NCI-H2227 treated with DMSO at 0.1 percent for 48 hours (cell line): Measurements from ENCODE around the gene SLC46A2.

Source experiments
- DNase-seq: peaks from one replicate; lab custom pipeline; 2025; lab: John Stamatoyannopoulos, UW

Gene SLC46A2

DNA sequence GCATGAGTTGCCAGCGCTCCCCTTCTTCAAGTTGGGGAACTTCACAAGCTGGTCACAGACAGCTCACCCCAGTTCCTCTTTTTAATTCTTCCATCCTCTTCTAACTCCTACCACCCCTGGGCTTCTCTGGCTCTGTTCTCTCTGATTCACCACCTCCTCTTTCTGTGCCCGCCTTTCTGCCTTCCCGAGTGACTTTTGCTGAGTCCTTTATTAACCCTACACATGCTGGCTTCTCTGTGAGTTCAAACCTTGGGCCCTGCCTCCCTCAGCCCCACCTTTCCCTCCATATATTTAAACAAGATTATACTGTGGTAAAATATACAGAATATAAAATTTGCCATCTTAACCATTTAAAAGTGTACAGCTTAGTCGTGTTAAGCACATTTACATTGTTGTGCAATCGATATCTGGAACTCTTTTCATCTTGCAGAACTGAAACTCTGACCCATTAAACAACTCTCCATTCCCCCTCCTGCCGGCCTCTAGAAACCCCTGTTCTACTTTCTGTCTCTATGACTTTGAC, 32.0 kb downstream of the SLC46A2 start:
- DNase-seq: no peak

DNA sequence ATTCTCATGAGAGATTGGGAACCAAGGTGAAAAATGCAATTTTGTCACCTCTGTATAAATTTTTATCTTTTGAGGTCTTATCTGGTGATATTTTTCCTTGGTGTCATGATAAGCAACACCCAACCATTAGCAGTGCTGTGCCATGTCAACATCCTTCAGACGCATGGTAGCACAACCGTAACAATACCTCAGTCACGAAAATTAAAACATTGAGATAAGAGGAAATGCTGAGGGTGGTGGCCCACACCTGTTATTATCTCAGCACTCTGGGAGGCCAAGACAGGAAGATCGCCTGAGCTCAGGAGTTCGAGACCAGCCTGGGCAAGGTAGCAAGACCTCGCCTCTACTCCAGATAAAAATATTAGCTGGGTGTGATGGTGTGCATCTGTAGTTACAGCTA, 32.7 kb downstream of the SLC46A2 start:
- DNase-seq: no peak

DNA sequence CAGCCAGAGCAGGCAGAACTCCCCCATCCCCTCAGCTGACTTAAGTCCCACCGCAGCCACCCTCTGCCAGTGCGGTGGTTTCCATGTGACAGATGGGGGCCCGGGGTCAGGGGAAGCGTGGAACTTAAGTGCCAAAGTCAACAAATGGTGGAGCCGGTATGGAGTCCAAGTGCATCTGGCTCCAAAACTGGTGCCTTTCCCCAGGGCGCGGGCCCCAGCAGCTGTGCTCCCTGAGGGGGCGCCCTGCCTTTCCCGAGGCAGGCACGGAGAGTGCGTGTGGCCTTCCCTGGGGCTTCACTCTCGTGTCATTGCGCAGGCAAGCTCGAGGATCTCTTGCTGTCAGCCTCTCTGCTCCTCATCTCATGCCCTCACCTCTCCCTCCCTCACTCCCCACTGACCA, 33.8 kb downstream of the SLC46A2 start:
- DNase-seq: no peak

DNA sequence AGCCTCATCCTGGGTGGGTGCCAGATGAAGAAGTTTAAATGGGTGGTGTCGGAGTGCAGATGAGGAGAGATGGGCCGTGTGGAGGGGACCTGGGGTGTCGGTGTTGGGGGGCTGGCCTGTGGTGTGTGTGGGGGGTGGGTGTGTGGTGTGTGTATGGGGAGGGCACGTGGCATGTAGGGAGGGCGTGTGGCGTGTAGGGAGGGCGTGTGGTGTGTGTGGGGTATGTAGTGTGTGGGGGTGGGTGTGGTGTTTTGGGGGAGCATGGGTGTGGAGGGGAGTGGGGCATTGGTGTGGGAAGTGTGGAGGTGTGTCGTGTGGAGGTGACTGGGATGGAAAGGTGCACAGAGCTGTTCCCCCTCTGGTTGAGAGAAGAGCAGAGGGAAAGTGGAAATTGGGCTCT, 34.5 kb downstream of the SLC46A2 start:
- DNase-seq: no peak

DNA sequence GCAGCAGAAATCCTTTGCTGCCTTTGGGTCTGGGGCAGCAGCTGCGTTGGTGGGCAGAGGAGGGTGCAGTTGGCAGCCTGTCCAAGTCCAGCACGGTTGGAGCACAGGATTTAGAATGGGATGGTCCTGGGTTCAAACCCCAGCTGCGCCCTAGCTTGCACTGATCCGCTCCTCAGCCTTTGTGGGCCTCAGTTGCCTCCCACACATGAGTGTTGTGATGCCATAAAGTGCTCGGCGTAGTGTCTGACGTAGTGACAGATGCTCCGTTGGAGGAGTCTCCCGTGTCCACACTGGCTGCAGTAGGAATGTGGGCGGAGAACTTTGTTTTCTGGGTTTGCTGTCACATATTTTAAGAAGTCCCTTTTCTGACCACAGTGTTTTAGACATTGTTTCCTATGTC, 36.0 kb downstream of the SLC46A2 start:
- DNase-seq: no peak

DNA sequence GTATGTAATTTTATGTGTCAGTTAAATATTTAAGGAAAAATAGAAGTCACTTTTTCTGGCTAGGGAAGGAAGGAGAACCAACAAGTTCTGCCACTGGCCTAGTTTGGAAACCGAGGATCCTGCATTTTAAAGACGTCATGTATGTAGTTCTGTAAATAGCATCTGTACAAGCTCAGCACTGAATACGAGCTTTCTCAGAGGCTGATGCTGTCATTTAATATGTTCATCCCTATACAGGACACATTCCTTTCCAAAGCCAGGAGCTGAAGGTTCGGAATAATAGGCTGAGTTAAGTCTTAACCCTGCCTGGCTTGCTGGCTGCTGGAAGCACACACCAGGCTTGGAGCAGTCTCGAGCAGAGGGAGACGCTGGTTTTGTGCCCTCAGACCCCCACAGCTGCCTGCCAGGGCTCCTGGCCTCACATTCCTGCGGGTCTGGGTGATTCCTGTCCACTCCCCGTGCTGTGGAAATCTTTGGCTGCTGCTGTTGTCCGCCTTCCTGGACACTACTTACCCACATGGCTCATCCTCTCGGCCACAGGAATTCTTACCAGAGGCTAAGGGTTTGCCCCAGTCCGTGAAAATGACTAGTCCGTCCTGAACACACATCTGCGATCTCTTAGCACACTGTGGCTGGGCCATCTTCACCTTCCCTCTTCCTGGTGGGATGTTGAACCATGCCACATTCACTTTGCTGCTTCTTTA, 36.6 kb downstream of the SLC46A2 start:
- no peak for DNase-seq

DNA sequence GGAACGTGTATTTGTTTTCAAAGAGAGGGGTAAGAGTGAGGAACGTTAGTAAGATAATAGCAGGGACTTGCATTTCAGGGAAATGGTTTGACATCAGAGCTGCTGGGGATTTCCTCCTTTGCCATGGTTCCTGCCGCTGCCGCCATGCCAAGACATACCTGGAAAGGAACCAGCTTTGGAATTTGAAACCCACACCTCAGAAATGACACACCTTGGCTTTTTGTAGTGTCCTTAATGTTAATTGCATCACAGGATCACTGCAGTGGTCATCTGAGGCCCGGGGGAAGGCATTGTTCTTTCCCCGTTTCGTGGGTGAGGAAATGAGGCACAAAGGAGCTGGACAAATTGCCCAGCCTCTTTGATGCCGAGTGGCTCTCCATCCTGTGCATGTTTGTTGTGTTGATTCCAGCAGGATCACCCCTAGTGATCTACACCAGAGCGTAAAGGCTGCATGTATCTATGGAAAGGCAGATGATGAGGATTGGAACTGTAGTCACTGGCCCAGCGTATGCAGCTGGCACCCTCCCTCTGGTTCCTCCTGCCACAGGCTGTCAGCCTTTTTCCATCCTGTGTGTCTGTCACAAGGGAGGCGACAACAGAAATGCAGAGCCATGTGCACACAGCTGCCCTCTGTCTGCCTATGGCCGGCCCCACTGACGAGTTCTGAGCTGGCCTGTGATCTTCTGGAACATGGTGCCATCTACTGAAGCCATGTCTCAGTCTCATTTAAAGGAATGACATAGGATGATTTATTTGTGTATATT, 37.8 kb downstream of the SLC46A2 start:
- no peak for DNase-seq

DNA sequence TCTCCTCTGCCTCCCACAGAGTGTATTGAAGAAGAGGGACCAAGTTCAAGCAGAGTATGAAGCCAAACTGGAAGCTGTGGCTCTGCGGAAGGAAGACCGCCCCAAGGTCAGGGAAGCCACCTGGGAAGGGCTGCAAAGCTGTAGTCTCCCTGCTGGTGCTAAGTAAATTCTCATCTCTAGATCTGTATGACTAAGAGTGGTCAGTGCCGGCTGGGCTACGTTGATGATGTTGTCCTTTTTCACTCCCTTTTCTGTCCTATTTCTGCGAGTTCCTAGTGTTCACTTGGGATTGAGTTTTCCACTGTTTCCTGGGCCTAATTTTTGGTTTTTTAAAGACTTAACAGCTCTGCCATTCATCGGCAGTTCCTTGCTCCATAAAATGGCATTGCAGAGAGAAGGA, 39.8 kb downstream of the SLC46A2 start:
- no peak for DNase-seq

DNA sequence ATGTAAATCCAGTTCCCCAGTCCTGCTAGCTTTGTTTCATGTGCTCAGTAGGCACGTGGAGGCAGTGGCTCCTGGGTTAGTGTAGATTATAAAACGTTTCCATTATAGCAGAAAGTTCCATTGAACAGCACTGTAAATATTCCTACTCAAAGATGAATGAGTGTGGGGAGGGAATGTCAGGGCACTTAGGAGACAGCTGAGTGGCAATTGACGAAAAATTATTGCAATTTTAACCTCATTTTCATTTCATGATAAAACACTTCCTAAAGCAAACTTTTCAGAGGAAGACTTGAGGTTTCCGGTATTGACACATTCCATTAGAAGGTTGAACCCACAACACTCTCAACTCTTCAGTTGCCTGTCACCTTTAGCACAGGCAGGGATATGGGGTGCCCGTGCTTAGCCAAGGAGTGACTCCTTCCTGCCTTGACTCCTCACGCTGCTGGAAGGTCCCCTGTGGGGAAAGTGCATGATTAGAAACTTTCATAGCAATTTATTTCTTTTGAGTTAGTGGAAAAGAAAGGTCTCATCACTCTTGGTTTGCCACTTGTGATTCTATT, 41.2 kb downstream of the SLC46A2 start:
- no peak for DNase-seq

DNA sequence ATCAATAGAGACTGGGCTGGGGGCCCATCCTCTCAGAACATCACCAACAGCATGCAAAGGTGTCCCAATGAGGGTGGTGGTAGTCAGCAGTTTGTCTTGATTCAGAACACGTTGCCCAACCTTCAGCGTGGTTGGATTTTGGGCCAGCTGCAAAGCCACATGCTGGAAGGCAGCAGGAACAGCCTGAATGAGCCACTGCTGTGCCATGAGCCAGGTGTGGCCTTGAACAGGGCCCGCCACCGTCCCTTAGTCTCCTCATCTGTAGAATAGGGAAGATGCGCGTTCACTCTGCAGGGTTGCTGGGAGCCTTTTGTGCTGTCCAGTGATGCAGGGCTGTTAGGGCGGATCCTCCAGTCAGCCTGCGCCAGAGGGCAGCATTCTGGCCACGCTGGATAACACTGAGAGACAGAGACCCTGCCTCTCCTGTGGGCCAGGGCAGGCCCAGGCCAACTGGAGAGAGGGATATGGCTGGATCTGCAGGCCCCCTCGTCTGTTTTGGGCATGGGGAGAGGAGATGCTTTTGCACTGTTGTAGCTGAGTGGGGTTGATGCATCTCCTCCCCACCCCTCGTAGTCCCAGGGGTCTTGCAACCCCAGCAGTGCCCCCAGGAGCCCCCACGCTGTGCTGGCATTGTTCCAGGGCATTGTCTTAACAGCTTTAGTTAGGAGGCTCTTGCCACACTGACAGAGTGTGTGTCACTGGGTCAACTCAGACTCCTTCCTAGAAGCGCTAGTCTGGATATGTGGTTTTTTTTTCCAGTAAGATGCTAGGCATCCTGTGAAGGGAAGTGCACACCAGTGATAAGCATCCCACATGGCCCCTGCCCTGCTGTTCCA, 42.1 kb downstream of the SLC46A2 start:
- DNase-seq: no peak

DNA sequence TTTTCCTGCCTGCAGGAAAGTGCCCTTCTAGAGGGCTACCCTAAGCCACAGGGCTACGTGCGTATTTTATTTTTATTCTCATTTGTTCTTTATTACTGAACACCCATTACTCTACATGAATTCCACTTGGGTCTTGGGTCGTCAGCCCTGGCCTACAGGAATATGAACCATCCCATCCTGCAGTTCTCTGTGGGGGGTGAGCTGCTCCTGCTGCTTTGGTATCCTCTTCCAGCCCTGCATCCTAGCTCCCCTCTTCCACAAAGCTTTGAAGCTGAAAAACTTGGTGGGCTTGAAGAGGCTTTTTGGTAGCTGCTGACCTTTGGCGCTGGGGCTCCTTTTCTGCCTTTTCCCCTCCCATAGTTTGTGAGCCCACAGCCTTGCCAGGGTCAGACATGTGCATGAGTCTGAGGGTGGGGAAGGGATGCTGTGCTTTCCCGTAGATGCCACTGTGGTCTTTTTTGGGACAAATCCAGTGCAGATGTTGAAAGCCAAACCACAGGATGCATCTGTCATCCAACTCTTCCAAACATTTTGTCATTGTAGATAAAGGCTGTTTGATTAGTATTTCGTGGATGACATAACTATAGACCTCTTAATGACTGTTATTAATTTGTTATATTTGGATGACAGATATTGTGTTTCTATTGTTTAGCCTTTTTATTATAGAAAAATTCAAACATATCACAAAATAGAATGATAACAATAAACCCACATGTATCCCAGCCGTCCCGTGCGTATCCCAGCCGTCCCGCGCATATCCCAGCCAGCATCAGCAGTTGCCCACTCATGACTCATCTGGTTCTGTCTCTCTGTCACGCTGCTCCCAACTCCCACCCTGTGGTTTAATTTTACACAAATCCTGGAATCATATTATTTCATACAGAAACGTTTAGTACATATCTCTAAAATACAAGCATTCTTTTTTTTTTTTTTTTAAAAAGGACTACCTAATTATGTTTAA, 43.9 kb downstream of the SLC46A2 start:
- no peak for DNase-seq

DNA sequence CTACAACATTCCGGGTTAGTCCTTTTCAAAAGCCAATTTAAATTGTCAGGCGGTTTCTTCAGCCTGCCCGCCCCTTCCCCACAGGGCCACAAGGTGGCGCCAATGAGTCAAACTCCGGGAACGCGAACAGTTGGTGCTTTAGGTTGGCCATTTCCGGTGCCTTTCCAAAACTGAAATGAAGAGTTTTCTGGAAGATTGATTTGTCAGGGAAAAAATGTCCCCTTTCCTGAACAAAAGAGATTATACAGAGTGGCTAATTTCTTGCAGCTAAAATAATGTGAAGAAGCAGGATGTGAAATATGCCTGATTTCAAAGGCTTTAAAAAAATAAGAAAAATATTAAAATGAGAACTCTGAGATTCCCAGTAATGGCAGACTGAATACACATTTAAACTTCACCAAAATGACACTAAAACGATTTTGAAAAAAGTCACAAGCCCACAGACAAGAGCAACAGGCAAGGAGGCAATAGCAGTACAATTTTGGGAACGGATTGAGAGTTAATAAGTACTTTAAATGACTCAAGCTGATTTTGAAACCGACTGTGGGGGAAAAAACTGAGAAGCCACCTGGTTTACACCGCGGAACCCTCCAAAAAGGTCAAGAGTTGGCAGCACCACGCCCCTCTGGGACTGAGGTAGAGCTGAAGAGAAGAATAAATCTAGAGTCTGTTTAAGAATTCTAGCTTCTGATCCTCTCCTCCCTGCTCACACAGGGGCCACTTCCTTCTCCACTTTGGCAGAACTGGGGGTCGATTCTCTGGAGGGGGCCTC, 45.7 kb downstream of the SLC46A2 start:
- peak; percentile 11 for DNase-seq

DNA sequence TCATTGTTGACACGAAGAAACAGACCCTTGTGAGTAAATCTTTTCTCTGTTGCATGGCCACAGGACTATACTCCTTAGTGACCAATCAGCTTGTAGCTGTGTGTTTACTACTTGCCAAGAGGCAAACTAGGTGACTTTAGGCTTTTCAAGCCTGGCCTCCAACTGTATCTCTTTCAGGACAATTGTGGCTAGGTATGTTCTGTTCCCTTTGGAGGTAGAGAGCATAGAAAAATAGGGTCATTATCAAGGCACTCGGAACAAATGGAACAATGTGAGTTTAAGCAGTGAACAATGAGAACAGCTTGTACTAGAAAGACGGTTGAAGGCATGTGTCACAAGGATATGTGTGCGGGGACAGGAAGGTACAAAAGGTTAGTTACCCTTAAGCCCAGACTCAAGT, 48.1 kb downstream of the SLC46A2 start:
- DNase-seq: no peak

DNA sequence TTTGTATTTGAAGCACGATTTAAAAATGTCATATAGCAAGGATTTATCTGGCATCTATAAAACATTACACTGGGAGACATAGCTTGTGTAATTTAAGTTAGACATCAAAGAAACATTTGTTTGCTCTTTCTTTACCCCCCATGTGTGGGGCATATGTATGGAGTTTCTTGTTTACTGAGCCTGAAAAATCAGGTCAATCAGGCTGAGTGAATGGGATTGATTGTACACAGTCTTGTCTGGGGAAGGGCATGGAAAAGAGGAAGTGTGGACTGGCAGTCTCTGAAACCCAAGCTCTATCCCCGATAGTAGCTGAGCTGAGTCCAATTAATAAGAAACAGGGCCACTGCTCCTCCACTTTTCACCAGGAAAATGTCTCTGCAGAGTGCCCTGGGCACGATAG, 49.4 kb downstream of the SLC46A2 start:
- no peak for DNase-seq

DNA sequence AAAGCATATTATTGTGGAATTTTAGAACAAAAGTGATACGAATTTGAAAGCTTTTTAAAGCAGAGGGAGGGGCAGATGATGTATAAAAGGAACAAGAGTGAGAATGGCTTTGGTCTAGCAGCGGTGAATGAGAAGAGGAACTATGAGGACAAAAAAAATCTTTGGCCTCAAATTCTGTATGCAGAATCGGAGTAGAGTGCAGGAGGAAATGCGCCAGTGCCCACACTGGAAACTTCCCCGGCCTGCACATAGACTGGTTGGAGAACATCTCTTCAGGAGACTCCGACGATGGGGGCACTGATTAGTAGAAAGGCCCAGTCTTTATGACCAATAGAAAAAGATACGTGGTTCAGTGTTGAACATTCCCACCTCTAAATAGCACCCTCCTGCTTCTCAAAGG, 51.3 kb downstream of the SLC46A2 start:
- DNase-seq: no peak

DNA sequence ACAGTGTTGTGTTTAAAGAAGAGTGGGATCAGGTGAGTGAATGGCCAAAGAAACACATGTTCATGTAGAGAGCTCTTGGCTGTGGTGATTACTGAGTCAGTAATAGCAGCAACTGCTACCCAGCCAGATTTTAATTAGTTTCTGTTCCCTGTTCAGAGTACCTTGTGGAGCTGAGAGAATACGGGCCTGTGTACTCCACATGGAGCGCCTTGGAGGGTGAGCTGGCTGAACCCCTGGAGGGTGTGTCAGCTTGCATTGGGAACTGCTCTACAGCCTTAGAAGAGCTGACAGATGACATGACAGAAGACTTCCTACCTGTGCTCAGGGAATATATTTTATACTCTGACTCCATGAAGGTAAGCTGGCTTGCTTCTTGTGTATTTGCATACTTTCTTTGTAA, 52.3 kb downstream of the SLC46A2 start:
- no peak for DNase-seq

DNA sequence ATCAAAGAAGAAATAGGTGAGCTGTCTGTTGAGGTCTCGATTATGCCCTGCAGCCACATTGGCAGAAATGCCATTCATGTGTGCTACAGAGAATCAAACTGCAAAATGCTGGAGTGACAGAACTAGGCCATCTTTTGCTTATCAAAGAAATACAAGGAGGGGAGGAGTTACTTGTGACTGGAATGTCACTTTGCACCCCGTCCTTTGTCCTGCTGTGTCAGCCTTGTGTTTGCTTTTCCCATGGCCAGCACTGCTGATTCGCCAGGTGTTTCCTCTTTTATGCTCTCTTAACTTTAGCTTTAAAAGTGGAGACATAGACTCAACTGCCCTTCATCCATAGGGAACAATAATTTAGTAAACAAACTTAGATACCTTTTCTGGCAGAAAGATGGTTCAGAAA, 54.3 kb downstream of the SLC46A2 start:
- DNase-seq: no peak

DNA sequence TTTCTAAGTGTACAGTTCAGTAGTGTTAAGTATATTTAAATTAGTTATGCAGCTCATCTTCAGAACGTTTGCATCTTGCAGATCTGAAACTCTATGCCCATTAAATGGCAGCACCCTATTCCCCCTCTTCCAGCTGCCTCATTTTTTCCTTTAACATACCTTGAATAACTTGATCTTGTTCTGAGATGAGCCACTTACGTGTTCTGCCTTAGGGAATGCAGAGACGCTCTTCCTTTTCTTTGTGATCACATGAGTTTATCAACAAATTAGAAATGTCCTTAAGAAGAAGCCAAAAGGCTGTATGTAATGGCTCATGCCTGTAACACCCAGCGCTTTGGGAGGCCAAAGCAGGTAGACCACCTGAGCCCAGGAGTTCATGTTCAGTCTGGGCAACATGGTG, 57.6 kb downstream of the SLC46A2 start:
- DNase-seq: no peak

DNA sequence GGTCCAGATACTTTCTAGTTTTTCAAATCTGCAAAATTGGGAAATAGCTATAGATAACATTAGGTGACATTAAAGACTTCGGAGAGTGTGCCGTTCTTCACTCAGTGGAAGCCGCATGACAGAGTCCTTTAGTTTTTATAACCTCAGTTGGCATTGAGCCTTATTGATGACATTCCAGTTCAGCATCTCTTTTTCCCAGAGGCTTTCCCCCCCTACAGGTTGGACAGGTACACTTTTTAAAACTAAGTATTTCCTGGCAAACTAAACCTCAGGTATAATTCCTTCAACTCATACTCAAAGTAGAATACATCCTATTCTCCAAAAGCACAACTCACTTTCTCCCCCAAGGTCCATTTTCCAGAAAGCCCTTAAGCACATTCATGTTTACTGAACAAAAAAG, 58.7 kb downstream of the SLC46A2 start:
- DNase-seq: no peak

DNA sequence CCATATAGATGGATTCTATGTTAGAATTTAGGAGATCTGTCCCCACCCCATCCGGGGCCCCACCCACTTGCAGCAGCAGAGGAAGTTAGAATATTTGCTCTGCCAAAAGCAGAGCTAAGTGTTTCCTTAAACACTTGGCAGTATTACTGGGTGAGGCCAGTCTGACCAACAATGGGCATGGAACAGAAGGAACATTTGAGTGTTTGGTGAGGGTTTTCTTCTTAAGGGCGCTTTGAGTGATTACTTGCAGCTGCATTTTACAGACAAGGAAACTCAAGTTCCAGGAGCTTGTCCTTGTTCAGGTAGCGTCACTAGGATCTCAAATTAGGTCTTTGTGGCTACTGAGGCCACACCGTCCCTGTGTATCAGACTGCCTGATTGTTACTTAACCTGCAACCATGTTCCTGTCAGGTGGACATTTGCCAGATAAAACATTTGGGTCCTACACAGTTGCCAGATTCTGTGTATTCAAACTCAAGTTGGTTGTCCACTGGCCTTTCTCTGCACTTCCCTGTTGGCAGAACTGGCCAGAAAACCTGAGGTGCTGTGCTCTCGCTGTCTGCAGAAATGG, 59.3 kb downstream of the SLC46A2 start:
- no peak for DNase-seq
